HG03521 (cell line): ENCODE measurements around the gene SNX14.
"Not testable (repeated sequence)": the region's sequence is repeated elsewhere in the genome, so short reads cannot be mapped to it uniquely, and the experiment has no call there.

Experiments
- ATAC-seq: cut with Tn5 transposase; IDR thresholded peaks from one replicate; pipeline ENCODE4 v1.9.1; 2021; ENCODE audit warnings: mild to moderate bottlenecking, moderate library complexity; ENCODE audit not compliant: unreplicated experiment

SNX14 gene

GRCh38 chr6:85592033-85592432, 1.6 kb downstream of the SNX14 start:
- no peak for ATAC-seq

- ATAC-seq, result no peak
Measured at GRCh38 chr6:85591207-85591606, 2.5 kb downstream of the SNX14 start.

GRCh38 chr6:85585741-85586140, 7.9 kb downstream of the SNX14 start:
- ATAC-seq, result no peak

- not testable (repeated sequence) for ATAC-seq
Measured at GRCh38 chr6:85582832-85583231, 10.8 kb downstream of the SNX14 start.

- ATAC-seq, result no peak
Measured at GRCh38 chr6:85581572-85581971, 12.1 kb downstream of the SNX14 start.

- ATAC-seq, result no peak
Measured at GRCh38 chr6:85580878-85581267, 12.8 kb downstream of the SNX14 start.

GRCh38 chr6:85580118-85580877, 13.4 kb downstream of the SNX14 start:
- no peak for ATAC-seq

- no peak for ATAC-seq
Measured at GRCh38 chr6:85579581-85579980, 14.1 kb downstream of the SNX14 start.

GRCh38 chr6:85576476-85576875, 17.2 kb downstream of the SNX14 start:
- no peak for ATAC-seq

GRCh38 chr6:85574932-85575598, 18.6 kb downstream of the SNX14 start:
- no peak for ATAC-seq

- ATAC-seq, result no peak
Measured at GRCh38 chr6:85569323-85569722, 24.3 kb downstream of the SNX14 start.

GRCh38 chr6:85568411-85568810, 25.2 kb downstream of the SNX14 start:
- ATAC-seq, result no peak

- ATAC-seq, result no peak
Measured at GRCh38 chr6:85565736-85566135, 27.9 kb downstream of the SNX14 start.

- ATAC-seq, result not testable (repeated sequence)
Measured at GRCh38 chr6:85564223-85564622, 29.4 kb downstream of the SNX14 start.

GRCh38 chr6:85561750-85562357, 31.8 kb downstream of the SNX14 start:
- no peak for ATAC-seq

GRCh38 chr6:85556992-85557668, 36.5 kb downstream of the SNX14 start:
- no peak for ATAC-seq

GRCh38 chr6:85552652-85553051, 41.0 kb downstream of the SNX14 start:
- no peak for ATAC-seq

GRCh38 chr6:85551264-85551663, 42.4 kb downstream of the SNX14 start:
- no peak for ATAC-seq

GRCh38 chr6:85547719-85548118, 45.9 kb downstream of the SNX14 start:
- ATAC-seq, result no peak

- no peak for ATAC-seq
Measured at GRCh38 chr6:85544776-85545175, 48.9 kb downstream of the SNX14 start.

GRCh38 chr6:85537055-85537494, 56.6 kb downstream of the SNX14 start:
- no peak for ATAC-seq
